ENCODE data around the gene COBLL1.

Gene COBLL1

GRCh38 chr2:164756773-164757172, 84.8 kb downstream of the COBLL1 start:
- H3K4me3 ChIP-seq (replicated peaks; ENCODE audit: low read depth, low read length) = no peak overlapping the region
- no peak for TF ChIP-seq CTCF (IDR thresholded peaks at IDR 0.05; ENCODE audit: low read depth, low read length, missing control alignments)
- no peak for DNase-seq (ENCODE audit: extremely low read depth, low read depth)

- H3K4me3 ChIP-seq (replicated peaks; ENCODE audit: low read depth, low read length) = no peak overlapping the region
- no peak for DNase-seq (ENCODE audit: extremely low read depth, low read depth)
- TF ChIP-seq CTCF (IDR thresholded peaks at IDR 0.05; ENCODE audit: low read depth, low read length, missing control alignments) = no peak
These were observed 85.7 kb downstream of the COBLL1 start for GRCh38 chr2:164755952-164756351.

- TF ChIP-seq CTCF (IDR thresholded peaks at IDR 0.05; ENCODE audit: low read depth, low read length, missing control alignments) = no peak
- no peak for DNase-seq (ENCODE audit: extremely low read depth, low read depth)
- H3K4me3 ChIP-seq (replicated peaks; ENCODE audit: low read depth, low read length) = no peak overlapping the region
These were observed 87.2 kb downstream of the COBLL1 start for GRCh38 chr2:164754157-164755093.

- H3K4me3 ChIP-seq (replicated peaks; ENCODE audit: low read depth, low read length) = no peak overlapping the region
- TF ChIP-seq CTCF (IDR thresholded peaks at IDR 0.05; ENCODE audit: low read depth, low read length, missing control alignments) = no peak
- DNase-seq (ENCODE audit: extremely low read depth, low read depth) = no peak
These were observed 88.7 kb downstream of the COBLL1 start for GRCh38 chr2:164752956-164753355.

- no peak for TF ChIP-seq CTCF (IDR thresholded peaks at IDR 0.05; ENCODE audit: low read depth, low read length, missing control alignments)
- H3K4me3 ChIP-seq (replicated peaks; ENCODE audit: low read depth, low read length) = no peak overlapping the region
- no peak for DNase-seq (ENCODE audit: extremely low read depth, low read depth)
These were observed 93.7 kb downstream of the COBLL1 start for GRCh38 chr2:164747783-164748433.

GRCh38 chr2:164747140-164747539, 94.5 kb downstream of the COBLL1 start:
- no peak for TF ChIP-seq CTCF (IDR thresholded peaks at IDR 0.05; ENCODE audit: low read depth, low read length, missing control alignments)
- no peak overlapping the region for H3K4me3 ChIP-seq (replicated peaks; ENCODE audit: low read depth, low read length)
- no peak for DNase-seq (ENCODE audit: extremely low read depth, low read depth)
